ENCODE results near the gene PGLYRP3. TPM values are rescaled to one million over a fixed set of nuclear protein-coding genes. Genes with fewer than 3 reads are reported as not detected.

The PGLYRP3 gene
- total and polyA plus RNA-seq, 2 donors (not counting 3 experiments of a cell fraction or from before 2014, with no cell fraction given): not detected

- no peaks in the 10 kb centered on the region for H3K27me3 ChIP-seq (ENCODE audit: control insufficient read depth in 2 of 2, insufficient read depth in 2 of 2, low read length in 2 of 2)
- H3K9me1 ChIP-seq (replicated peaks; ENCODE audit: control insufficient read depth, extremely low read depth, insufficient read depth, low read length): no peaks in the 10 kb centered on the region
- intact Hi-C loops (cut with micrococcal nuclease) (no loop called here), dilution Hi-C loops (cut with MboI; ENCODE audit: extremely low pct_ligation_motif_present, low sequenced_read_pairs) (no loop called here)
- no peak overlapping the region for H3K27ac ChIP-seq (ENCODE audit: insufficient read depth, low read depth, low read length)
- no peak overlapping the region for H3K4me3 ChIP-seq (replicated peaks in 1 of 3; ENCODE audit: insufficient read depth in 1 of 3, low read depth in 1 of 3, low read length in 3 of 3)
- BruUV-seq (replicated peaks): no TSS peak
- no peaks in the 10 kb centered on the region for H4K20me1 ChIP-seq (replicated peaks; ENCODE audit: control insufficient read depth, extremely low read depth, insufficient read depth, low read length)
- TF ChIP-seq FOS (IDR thresholded peaks at IDR 0.05; ENCODE audit: borderline replicate concordance, insufficient read depth, low read length) (no peak), EZH2 (IDR thresholded peaks at IDR 0.05; ENCODE audit: borderline replicate concordance, low read depth, low read length, severe bottlenecking) (no peak), MAX (IDR thresholded peaks at IDR 0.05; ENCODE audit: insufficient read depth, insufficient read length) (no peak), POLR2AphosphoS5 (IDR thresholded peaks at IDR 0.05; ENCODE audit: insufficient read depth, low read depth, low read length) (no peak), CTCF (IDR thresholded peaks at IDR 0.05; ENCODE audit: extremely low read depth in 1 of 2, insufficient read depth in 1 of 2, low read depth in 1 of 2, low read length in 2 of 2) (no peak), POLR2A (IDR thresholded peaks at IDR 0.05; ENCODE audit: low read depth, low read length) (no peak), GATA2 (IDR thresholded peaks at IDR 0.05; ENCODE audit: insufficient read depth, insufficient read length, low read depth, low read length) (no peak), JUN (IDR thresholded peaks at IDR 0.05; ENCODE audit: borderline replicate concordance, insufficient read depth, insufficient read length, low read depth) (no peak), MYC (IDR thresholded peaks at IDR 0.05; ENCODE audit: low read depth, low read length) (no peak)
- no peaks in the 10 kb centered on the region for H3K36me3 ChIP-seq (ENCODE audit: control insufficient read depth in 2 of 2, extremely low read depth in 1 of 2, insufficient read depth in 2 of 2, low read length in 2 of 2)
- H3K9me3 ChIP-seq (replicated peaks; ENCODE audit: control insufficient read depth, insufficient read depth, low read length): no peaks in the 10 kb centered on the region
- DNase-seq (ENCODE audit: low read depth, low spot score) (no peak), FAIRE-seq (no peak)
- ChIA-PET POLR2A (no interaction called here), CTCF (no interaction called here)
- H3K4me2 ChIP-seq (ENCODE audit: insufficient read depth, low read length): no peak overlapping the region
- H2AFZ ChIP-seq (ENCODE audit: low read depth, low read length): no peak overlapping the region
- H3K79me2 ChIP-seq (ENCODE audit: control insufficient read depth, insufficient read depth, low read length): no peaks in the 10 kb centered on the region
- no peak overlapping the region for H3K9ac ChIP-seq (replicated peaks; ENCODE audit: extremely low read depth, insufficient read depth, low read length)
- no peaks in the 10 kb centered on the region for H3K4me1 ChIP-seq (ENCODE audit: control insufficient read depth, extremely low read depth, insufficient read depth, low read length)
These were observed 61.7 kb downstream of the PGLYRP3 start for GRCh38 chr1:153251087-153251486.
